HG03520 (cell line): ENCODE results near the gene ID2.

Experiments used
- ATAC-seq: cut with Tn5 transposase; IDR thresholded peaks from one replicate; pipeline ENCODE4 v1.9.1; 2021; ENCODE audit warnings: mild to moderate bottlenecking, moderate library complexity; ENCODE audit not compliant: unreplicated experiment

ID2 gene

DNA sequence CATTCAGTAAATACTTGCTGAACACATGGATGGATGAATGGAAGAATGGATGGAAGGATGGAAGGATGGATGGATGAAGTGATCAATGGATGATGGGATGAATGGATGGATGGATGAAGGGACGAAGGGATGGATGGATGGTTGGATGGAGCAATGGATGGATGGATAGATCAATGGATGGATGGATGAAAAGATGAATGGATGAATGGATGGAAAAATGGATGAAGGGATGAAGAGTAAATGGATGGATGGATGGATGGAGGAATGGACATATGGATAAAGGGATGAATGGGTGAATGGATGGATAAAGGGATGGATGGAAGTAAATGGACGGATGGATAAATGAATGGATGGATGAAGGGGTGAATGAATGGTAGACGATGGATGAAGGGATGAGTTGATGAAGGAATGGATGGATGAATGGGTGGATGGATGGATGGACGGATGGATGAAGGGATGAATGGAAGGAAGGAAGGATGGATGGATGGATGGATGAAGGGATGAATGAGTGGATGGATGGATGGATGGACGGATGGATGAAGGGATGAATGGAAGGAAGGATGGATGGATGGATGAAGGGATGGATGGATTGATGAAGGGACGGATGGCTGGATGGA lies 13.9 kb upstream of the ID2 start:
- no peak for ATAC-seq

DNA sequence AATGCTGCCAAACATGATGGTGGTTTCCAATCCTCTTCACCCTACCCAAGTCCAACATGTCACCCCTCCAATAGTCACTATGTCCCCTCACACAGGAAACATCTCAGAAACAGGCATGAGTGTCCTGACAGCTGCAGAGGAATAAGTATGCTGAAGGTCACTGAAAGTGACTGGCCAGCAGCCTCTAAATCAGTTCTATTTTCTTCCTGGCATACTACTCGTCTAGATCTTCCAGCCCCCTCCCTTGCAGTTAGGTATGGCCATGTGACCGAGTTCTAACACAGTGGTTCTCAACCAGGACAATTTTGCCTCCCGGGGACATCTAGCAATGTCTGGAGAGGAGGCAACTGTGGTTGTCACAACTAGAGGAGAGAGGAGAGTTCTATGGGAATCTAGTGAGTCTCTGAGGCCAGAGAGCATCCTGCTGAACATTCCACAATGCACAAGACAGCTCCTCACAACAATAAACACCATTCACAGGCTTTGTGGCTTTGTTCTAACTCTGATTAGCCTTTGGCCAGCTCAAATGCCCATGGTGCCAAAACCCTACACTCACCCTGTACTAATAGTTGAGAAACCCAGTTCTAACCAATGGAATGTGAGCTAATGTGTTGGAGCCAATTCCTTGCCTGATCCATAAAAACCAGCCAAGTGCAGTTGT lies 12.6 kb upstream of the ID2 start:
- ATAC-seq, result no peak

DNA sequence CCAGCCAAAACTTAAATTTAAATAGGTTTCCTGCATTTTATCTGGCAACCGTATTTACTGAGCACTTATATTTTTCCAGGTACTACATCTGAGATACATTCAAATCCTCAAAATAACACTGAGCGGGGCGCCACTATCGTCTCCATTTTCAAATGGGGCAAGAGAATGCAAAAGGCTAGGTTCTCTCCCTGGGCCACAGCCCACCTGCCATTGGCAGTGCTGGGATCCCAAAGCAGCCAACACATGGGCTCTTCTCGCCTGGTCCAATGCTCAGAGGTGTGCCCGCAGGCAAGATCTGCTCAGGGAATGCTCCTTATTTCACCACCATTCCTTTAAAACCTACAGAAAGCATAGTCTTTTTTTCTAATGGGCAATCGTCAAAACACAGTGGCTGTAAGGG lies 11.3 kb upstream of the ID2 start:
- no peak for ATAC-seq

DNA sequence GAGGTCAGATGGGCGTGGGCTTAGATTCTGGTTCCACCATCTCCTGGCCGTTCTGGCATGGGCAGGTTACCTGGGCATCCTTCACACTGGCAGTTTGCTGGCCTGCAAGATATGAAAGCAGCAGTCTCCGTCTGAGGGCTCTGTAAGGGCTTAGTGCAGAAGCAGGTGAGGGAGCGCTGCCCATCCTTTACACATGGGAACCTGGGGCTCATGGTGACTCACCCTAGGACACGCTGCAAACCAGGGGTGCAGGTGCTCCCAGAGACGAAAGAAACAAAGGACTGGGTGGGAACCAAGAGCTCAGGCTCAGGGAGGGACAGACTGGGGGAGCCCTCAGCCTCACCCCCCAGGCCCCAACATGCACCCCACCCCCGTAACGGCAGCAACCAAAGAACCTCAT lies 10.7 kb upstream of the ID2 start:
- ATAC-seq, result no peak

DNA sequence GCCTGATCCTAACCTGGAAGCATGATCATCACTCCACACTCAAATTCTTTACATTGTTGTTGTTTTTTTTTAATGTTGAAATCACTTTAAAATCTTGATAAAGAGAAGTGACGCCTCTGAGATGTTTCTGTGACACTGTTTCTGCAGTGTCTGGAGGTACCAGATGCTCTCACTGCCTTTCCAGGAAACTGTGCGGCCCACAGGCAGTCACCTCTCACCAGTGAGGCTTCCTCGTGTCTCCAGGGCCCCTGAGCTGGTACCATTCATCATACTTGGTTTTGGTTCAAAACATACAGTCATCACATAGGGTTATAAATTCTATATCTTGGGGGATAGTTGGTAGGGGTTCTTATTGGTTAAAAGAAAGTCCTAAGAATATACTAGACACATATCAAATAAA lies 10.1 kb upstream of the ID2 start:
- no peak for ATAC-seq

DNA sequence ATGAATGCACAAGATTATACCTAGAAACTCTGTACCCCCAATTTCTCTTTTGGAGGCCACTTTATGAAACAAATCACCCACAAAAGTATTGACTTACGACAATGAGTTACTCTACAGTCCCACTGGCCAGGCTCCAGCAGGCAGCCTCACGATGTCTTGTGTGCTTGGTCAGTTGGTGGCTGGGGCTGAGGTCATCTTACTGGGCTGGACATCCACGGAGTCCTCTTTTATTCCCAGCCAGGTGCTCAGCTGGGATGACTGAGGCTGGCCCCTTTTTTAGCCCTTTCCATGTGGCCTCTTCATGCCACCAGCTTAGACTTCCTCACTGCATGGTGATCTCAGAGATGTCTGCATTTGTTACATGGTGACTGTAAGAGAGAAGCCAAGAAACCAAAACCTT lies 8.9 kb upstream of the ID2 start:
- no peak for ATAC-seq

DNA sequence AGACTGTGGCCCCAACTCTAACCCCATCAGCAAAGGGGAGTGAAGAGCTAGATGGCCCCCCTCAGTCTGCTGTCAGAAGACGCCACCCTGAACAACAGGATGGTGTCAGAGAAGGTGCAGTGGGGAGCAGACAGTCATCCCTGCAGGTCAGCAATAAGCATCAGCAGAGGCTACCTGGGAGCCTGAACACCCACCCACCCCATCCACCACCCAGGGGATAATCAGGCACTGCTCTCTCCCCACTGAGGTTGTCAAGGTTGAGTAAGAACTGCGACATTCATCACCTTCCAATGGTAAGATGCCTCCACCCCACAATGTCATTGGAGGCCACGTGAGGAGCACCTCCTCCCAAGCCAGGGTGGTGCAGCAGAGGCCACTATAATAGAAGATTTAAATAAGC lies 8.5 kb upstream of the ID2 start:
- no peak for ATAC-seq

DNA sequence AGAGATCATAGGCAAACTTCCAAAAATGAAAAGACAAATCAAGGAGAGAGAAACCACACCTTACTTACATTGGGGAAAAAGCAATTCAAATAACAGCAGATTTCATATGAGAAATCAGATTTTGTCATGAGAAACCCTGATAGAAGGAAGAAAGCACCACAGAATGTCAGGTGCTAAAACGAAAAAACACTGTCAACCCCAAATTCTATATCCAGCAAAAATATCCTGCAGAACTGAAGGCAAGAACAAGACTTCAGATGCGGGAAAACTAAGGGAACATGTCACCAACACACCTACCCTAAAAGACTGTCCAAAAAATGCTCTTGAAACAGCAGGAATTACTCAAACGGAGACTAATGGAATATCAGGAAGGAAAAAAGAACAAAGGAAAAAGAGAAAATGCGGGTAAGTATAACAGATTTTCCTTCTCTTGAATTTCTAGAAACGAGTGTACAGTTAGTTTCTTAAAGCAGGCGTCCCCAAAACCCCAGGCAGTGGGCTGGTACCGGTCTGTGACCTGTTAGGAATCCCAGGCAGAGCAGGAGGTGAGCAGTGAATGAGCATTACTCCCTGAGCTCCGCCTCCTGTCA lies 7.3 kb upstream of the ID2 start:
- no peak for ATAC-seq

DNA sequence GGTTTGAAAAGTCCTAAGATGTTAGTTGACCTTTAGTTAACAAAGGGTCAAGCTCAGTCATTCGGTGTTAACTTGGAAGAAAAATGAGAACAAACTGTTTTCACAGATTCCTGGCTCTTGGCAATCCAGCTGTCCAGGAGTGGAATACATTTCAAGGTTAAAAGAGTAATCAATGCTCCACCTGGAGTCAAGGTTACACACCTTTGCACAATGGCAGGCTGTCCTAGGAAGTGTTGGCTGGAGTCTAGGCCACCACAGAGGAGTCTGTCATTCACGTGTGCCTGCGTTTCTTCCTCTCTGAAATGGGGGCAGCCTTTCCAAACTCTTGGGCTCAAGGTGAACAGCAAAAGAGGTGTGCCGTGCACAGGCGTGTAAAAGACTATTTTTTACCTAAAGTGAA lies 6.3 kb upstream of the ID2 start:
- no peak for ATAC-seq

DNA sequence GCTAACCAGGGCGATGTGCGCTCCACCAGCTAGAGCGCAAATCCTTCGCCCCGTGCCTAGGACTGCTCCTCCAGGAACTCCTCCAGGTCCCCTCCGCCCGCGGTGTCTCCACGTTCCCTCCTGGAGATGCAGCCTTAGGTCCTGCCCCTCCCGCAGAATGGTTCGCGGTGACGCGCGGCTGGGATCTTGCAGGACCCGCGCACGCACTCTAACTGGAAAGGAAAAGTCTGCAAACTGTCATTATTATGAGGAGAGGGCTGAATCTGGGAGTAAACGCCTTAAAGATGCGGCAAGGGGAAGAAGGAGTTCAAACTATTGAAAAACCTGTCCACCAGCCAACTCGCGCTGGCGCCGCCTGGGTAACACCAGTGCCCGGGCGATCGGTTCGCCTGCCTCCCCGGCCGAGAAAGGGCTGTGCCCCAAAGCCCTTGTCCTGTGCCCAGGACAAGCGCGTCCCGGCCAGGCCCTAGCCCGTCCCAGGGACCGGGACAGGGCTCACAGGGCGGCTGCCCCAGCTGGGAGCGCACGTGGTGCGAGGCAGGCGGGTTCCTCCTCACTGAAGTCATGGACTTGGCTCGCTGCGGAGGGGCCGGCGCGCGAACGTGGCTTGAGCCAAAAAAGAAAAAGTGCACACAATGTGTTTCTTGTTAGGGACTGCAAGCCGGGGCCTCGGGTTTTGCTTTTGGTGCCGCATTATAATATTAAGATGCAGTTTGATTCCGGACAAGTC lies 5.5 kb upstream of the ID2 start:
- no peak for ATAC-seq

DNA sequence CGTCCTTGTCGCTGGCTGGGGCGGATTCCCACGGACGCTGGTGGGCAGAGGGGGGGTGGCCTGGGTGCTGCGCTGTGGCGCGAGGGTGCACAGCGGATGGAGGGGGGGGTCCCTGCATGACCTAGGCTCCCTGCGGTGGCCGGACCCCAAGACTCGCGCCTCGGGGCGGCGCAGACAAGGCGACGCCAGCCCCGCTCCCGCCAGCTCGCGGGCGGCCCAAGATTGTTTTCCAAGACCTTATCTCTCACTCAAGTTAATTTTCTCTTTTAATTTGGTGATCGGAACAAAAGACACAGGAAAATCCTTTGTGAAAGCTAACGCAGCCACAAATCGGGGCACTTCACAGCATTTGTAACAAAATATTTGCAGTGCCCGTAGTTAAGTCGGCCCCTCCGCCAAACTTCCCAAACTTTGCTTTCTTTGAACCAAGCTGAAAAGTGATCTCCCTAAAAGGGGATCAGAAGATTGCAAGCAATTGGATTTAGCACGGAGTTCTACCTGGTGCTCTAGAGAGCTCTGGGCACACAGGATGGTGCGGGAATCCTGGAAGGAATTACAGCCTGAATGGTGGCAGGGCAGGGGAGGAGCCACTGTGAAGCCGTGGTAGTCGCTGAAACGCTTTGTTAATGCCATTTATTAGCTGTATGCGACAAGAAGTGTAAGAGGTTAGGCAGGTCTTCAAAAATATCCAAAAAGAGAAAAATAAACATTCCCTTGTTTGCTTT lies 4.8 kb upstream of the ID2 start:
- no peak for ATAC-seq

DNA sequence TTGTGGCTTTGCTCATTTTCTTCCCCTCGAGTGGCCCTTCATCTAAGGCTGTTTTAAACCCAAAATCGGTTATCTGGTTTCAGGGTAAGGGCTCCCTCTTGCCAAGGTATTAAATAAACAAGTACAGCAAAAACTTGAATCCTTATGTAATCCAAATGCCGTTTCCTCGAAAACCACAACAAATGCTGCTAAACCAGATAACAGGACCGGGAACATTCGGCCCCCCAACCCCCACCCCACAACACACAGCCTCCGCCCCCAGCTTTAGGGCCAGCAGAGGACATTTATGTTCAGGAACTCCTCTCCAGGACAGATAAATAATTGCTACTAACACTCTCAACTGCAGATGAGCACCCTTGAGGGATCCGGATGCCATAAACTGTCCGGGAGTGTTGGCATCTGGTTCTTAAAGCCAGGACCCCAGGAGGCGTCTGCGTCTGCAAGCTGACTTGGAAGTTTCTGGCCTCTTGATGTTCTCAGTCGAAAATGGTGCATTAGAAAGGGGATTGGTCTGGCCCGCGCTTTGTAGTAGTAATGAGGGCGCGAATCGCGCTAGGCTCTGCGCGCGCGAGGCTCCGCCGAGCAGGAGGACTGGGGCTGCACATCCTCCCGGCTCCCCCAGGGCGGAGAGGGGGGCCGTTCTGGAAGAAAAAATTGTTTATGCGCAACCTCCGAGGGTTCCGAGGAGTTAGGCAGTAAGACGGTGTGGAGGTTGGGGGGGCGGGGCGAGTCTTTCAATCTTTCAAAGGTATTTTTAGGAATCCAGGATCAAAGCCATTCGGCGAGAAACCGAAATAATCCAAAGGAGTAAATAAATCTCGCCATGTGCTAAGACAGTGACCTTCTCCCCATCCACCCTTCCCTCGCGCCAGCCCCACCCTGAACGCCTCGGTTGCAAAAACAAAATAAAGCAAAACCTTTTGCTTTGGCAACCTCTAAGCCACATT lies 3.9 kb upstream of the ID2 start:
- no peak for ATAC-seq

DNA sequence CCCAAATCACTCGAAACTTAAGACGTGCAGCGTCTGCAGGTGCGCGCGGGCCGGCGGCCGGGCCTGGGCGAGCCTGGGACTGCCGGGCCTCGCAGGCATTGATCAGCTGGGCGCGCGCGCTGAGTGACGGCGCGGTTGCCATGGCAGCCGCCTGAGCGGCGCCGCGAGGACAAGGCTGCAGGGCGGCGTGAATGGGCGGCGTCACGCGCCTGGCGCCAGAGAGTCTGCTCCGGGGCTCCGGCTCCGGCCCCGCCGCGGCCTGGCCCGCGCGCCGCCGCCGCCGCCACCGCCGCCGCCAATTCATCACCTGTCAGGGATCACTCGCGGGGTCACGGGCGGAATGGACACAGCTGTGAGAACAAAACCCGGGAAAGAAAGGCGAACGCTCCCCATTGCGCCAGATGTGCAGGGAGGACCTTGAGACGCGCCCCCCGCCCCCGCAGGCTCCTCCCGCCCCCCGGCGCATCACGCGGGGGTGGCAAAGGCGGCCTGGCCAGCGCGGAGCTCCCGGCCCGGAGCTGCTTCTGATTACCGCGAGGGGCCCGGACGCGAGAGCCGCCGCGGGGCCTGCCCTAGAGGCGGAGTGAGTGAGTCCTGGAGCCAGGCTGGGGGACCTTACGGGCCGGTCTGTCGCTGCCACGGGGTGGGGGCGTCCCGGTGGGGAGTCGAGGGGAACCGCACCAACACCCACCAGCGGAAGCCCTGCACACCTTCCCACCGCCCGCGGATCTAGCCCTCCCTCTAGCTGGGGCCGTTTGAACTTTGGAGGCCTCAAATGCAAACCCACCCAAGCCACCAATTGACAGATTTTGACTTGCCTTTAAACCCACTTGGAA lies 2.9 kb upstream of the ID2 start:
- ATAC-seq, result peak; percentile 63

DNA sequence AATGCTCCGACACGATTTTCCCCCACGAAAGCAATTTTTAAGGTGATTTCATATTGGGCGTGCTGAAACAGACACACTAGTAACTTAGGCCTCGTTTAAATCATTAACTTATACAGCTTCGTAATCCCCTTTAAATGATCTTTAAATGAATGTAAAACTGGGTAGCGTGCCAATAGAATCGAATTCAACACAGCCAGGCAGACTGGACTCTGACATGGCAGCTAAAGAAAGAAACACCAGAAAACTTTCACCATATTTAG lies 2.4 kb upstream of the ID2 start:
- no peak for ATAC-seq

DNA sequence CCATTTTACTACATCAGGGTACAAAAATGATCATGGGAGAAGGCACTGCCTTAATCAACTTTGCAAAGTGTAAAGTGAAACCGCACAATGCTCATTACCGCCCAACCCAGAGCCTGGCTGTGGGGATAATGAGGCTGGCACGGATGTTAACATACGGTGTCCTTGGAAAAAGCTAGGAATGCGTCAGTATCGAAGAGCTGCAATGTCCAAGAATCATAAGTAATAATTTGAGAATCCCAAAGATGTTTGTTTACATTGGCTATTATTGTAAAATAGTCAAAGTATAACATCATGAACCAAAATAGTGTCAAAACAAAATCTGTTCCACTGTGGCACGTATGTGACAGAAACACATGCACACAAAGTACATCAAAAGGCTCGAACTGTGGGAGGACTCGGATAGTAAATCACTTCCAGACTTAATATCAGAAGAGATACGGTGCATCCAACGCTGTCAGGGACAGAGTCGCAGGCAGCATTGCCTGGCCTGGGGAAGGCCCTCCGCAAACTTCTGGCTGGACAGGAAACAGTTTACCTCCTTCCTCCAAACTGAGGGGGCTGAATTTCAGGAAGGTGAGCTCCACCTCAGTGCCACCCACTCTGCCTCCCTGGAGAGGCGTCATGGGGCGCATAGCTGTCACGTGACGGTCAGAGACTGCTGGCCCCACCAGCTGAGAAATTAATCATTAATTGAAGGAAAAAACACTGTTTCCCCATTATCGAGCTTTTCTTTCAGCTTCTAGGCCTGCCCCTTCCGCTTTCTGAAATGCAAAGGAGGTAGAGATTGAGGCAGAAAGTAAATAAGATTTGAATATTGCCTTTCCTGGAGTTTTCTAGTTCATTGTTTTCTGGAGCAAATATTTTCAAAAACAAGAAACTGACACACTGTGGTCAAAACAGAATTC lies 1.8 kb upstream of the ID2 start:
- ATAC-seq, result no peak

DNA sequence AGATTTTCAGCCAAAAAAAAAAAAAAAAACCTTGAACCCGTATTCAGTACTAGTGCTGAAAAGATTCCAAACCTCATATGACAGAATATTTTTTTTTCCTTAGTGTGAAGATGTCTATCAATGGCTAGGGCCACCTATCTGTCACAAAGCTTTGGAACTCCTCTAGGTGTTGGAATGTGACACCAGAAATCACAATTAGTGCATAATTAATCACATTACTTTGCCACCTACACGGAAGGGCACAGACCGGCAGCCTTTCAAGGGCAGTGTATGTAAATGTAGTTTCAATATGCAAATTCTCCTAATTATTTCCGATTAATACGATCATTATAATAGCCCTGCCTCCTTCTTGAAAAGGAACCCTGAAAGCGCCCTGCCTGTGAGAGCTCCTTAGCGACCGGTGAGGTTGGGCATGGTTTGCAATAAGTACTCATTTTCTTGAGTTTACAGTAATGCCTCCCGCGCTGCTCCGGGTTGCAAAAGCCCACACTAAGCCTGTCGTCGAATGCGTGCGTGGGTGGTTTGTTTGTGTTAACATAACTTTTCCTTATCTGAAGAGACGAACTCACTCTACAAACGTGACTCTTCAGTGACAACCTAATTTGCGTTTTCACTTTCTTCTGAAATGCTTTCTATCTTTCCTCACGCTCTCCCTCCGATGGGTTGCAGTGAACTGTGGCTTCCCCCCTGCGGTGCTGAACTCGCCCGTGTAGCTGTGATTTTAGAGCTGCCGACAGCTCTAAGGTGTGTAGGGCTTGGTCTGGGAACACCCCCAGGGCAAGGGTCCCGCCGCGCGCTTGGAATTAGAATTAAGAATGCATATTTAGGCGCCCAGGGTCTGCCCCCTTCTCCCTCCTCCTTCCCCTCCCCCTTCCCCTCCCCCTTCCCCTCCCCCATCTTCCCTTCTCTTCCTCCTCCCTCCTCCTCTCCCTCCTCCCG lies 765 bp upstream of the ID2 start:
- ATAC-seq, result no peak
